ENCODE measurements around the gene MCC.

- TF ChIP-seq EZH2 (IDR thresholded peaks at IDR 0.05; ENCODE audit: insufficient read depth, low read length) (no peak), CTCF (IDR thresholded peaks at IDR 0.05; ENCODE audit: insufficient read depth, low read depth, low read length) (no peak)
Observed at GRCh38 chr5:113054899-113055298, 433.4 kb downstream of the MCC start.
